CD4-positive, alpha-beta memory T cell (primary cell): ENCODE results near the gene TNNI3K. TPM values are rescaled to one million over a fixed set of nuclear protein-coding genes. Genes with fewer than 3 reads are reported as not detected.
A peak's percentile ranks its signal among the peaks of the same experiment; 100 is the strongest.
"Not testable (repeated sequence)": the region's sequence is repeated elsewhere in the genome, so short reads cannot be mapped to it uniquely, and the experiment has no call there.

ENCODE experiments used
- CTCF ChIA-PET: fragments of 350-600 bp; sonication (Branson Sonifier 250); formaldehyde crosslinking; loops from one replicate; lab custom pipeline; 2021; ENCODE audit warnings: inconsistent platforms; ENCODE audit not compliant: partially characterized antibody; lab: Charles Lee
- POLR2A ChIA-PET: fragments of 350-600 bp; sonication (Branson Sonifier 250); formaldehyde crosslinking; loops from one replicate; lab custom pipeline; 2021; ENCODE audit not compliant: partially characterized antibody; lab: Charles Lee
- DNase-seq, 5 donors: peaks; one replicate each; pipeline versions ENCODE4 v3.0.0 to v3.0.0-alpha.2; 2020 to 2022; ENCODE audit warnings: mixed read lengths in 1 of 5
- H3K27ac ChIP-seq: one replicate; pipeline ENCODE4 v1.7.0; 2013; ENCODE audit warnings: low read depth, low read length
- H3K27me3 ChIP-seq: 2 replicates; pipeline ENCODE4 v1.7.0; 2013; ENCODE audit warnings: mild to moderate bottlenecking, low read length, moderate library complexity; ENCODE audit not compliant: insufficient read depth
- H3K36me3 ChIP-seq: 2 replicates; pipeline ENCODE4 v1.7.0; 2013; ENCODE audit warnings: mild to moderate bottlenecking, low read length, moderate library complexity; ENCODE audit not compliant: insufficient read depth
- H3K4me1 ChIP-seq: 2 replicates; pipeline ENCODE4 v1.7.0; 2013; ENCODE audit warnings: mild to moderate bottlenecking, low read length, moderate library complexity; ENCODE audit not compliant: insufficient read depth
- H3K4me3 ChIP-seq, 2 donors: one replicate each; pipeline ENCODE4 v1.7.0; 2013; ENCODE audit warnings: low read length in 2 of 2, mild to moderate bottlenecking in 1 of 2
- H3K9me3 ChIP-seq, 2 donors: one replicate each; pipeline ENCODE4 v1.7.0; 2013; ENCODE audit warnings: low read length in 2 of 2, control low read depth in 1 of 2; ENCODE audit not compliant: control insufficient read depth in 1 of 2
- H3K27ac Mint-ChIP-seq, 7 donors: one replicate each; pipeline ENCODE4 v1.8.0; 2020 to 2021; ENCODE audit warnings: mixed read lengths in 7 of 7, mild to moderate bottlenecking in 6 of 7, inconsistent platforms in 3 of 7, moderate library complexity in 3 of 7
- H3K27me3 Mint-ChIP-seq, 2 donors: one replicate each; pipeline ENCODE4 v1.8.0; 2020 to 2021; ENCODE audit warnings: mixed read lengths in 2 of 2
- H3K36me3 Mint-ChIP-seq, 2 donors: one replicate each; pipeline ENCODE4 v1.8.0; 2020 to 2021; ENCODE audit warnings: mixed read lengths in 2 of 2, inconsistent platforms in 1 of 2, mild to moderate bottlenecking in 1 of 2
- H3K4me1 Mint-ChIP-seq, 4 donors: one replicate each; pipeline ENCODE4 v1.8.0; 2020 to 2021; ENCODE audit warnings: mixed read lengths in 4 of 4, mild to moderate bottlenecking in 1 of 4
- H3K4me3 Mint-ChIP-seq, 8 donors: one replicate each; pipeline ENCODE4 v1.8.0; 2020 to 2021; ENCODE audit warnings: mixed read lengths in 8 of 8, mild to moderate bottlenecking in 7 of 8, moderate library complexity in 6 of 8, inconsistent platforms in 3 of 8
- H3K9me3 Mint-ChIP-seq, 8 donors: one replicate each; pipeline ENCODE4 v1.8.0; 2020 to 2021; ENCODE audit warnings: mixed read lengths in 8 of 8, mild to moderate bottlenecking in 5 of 8, inconsistent platforms in 3 of 8, moderate library complexity in 1 of 8
- intact Hi-C: fragments of 100-400 bp; cut with micrococcal nuclease; formaldehyde crosslinking; loops from one replicate; pipeline ENCODE4 v1.15.1; 2023
- polyA plus RNA-seq, 2 donors: library from polyadenylated mRNA; unstranded; fragments of 300-500 nt; fragmentation: Illumina TruSeq; gene quantifications; one replicate each; pipeline ENCODE4 v1.2.3, GENCODE V29; 2021
- total RNA-seq, 2 experiments: library from RNA; stranded (reverse); gene quantifications; one replicate each; pipeline ENCODE4 v1.2.3, GENCODE V29; 2021

Gene TNNI3K
- total and polyA plus RNA-seq, 4 experiments from 2014 or later = 0.54 TPM; not detected in 3

DNA sequence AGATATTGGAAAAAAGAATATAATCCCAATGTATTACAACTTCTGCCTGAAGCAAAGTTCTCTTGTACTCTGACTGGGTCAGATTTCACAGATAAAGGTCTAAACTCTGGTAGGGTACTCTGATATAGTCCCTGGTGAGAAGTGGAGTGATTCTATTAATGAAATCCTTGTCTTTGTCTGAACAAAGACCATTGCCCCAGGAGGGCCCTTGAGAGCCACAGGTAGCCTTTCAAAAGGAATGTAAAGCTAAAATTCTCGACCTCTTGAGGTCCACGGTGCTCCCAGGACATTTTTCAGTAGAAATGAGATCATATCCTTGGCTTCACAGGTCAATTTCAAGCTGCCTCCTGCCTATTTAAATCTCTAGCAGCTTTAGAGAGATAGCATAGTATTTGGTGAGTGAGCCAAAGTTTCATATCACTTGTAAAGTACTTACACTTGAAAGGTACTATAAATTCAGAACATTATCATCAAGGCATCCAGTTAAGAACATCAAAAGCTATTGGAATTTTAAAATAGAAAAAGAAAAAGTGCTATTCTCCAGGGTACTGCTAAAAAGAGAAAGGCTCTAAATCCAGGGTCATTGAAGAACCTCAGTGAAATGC is 10.1 kb downstream of the TNNI3K start:
- no peak overlapping the region for H3K4me3 ChIP-seq
- H3K27ac Mint-ChIP-seq = no peak overlapping the region
- no peak for DNase-seq
- no peaks in the 10 kb centered on the region for H3K36me3 Mint-ChIP-seq
- no peaks in the 10 kb centered on the region for H3K36me3 ChIP-seq
- no peaks in the 10 kb centered on the region for H3K27me3 Mint-ChIP-seq
- H3K4me1 Mint-ChIP-seq = no peaks in the 10 kb centered on the region
- no peaks in the 10 kb centered on the region for H3K27me3 ChIP-seq
- intact Hi-C loops = no loop called here
- ChIA-PET CTCF (no interaction called here), POLR2A (no interaction called here)
- no peak overlapping the region for H3K4me3 Mint-ChIP-seq
- peaks cover 0 to 3% (median 0%) of the 10 kb centered on the region in 8 donors for H3K9me3 Mint-ChIP-seq
- H3K27ac ChIP-seq = no peak overlapping the region
- H3K9me3 ChIP-seq = no peaks in the 10 kb centered on the region
- no peaks in the 10 kb centered on the region for H3K4me1 ChIP-seq

DNA sequence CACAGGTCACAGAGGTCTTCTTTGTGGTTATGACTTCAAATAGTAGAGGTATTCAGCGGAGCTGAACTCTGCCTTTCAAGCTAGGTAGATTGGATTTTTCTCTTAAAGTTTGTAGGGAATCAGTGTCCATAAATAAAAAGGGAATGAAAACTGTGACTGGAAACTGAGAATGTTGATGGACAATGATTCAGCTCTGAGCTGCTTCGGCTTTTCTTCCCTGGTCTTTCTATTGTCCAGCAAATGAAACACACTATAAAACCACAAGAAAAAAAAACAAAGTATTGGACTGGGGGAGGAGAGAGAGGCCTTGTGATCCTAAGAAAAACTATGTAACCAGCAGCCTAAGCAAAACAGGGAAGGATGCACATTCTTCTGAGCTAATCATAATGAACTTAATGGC is 11.1 kb downstream of the TNNI3K start:
- H3K9me3 Mint-ChIP-seq = peaks cover 0 to 3% (median 0%) of the 10 kb centered on the region in 8 donors
- DNase-seq = no peak
- Histone ChIP-seq H3K4me1 (no peaks in the 10 kb centered on the region), H3K27ac (no peak overlapping the region), H3K4me3 (no peak overlapping the region), H3K9me3 (no peaks in the 10 kb centered on the region), H3K36me3 (no peaks in the 10 kb centered on the region), H3K27me3 (no peaks in the 10 kb centered on the region)
- no peaks in the 10 kb centered on the region for H3K36me3 Mint-ChIP-seq
- intact Hi-C loops = no loop called here
- H3K27me3 Mint-ChIP-seq = no peaks in the 10 kb centered on the region
- H3K4me3 Mint-ChIP-seq = no peak overlapping the region
- H3K4me1 Mint-ChIP-seq = no peaks in the 10 kb centered on the region
- no peak overlapping the region for H3K27ac Mint-ChIP-seq
- ChIA-PET CTCF (no interaction called here), POLR2A (interaction anchor here (0.6 kb wide), 1 partner anchor 137 kb away, joined by 3 read pairs; no protein-coding TSS in a partner anchor)

DNA sequence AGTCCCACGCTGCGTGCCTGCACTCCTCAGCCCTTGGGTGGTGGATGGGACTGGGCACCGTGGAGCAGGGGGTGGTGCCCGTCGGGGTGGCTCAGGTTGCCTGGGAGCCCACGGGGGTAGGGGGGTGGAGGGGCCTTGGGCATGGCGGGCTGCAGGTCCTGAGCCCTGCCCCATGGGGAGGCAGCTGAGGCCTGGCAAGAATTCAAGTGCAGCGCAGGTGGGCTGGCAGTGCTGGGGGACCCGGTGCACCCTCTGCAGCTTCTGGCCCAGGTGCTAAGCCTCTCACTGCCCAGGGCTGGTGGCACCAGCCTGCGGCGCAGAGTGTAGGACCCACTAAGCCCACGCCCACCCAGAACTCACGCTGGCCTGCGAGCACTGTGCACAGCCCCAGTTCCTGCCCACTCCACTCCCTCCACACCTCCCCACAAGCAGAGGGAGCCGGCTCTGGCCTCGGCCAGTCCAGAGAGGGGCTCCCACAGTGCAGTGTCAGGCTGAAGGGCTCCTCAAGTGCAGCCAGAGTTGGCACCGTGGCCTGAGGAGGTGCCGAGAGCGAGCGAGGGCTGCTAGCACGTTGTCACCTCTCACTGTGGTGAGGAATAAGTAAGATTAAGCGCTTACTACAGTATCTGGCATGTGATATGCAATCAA is 12.8 kb downstream of the TNNI3K start:
- H3K27me3 Mint-ChIP-seq = no peaks in the 10 kb centered on the region
- DNase-seq = no peak
- ChIA-PET POLR2A (no interaction called here), CTCF (no interaction called here)
- H3K36me3 ChIP-seq = no peaks in the 10 kb centered on the region
- H3K36me3 Mint-ChIP-seq = no peaks in the 10 kb centered on the region
- intact Hi-C loops = no loop called here
- H3K27me3 ChIP-seq = no peaks in the 10 kb centered on the region
- no peak overlapping the region for H3K27ac ChIP-seq
- no peaks in the 10 kb centered on the region for H3K4me1 Mint-ChIP-seq
- H3K4me1 ChIP-seq = no peaks in the 10 kb centered on the region
- peaks cover 0 to 2% (median 0%) of the 10 kb centered on the region in 8 donors for H3K9me3 Mint-ChIP-seq
- no peak overlapping the region for H3K4me3 Mint-ChIP-seq
- no peaks in the 10 kb centered on the region for H3K9me3 ChIP-seq
- no peak overlapping the region for H3K4me3 ChIP-seq
- no peak overlapping the region for H3K27ac Mint-ChIP-seq

DNA sequence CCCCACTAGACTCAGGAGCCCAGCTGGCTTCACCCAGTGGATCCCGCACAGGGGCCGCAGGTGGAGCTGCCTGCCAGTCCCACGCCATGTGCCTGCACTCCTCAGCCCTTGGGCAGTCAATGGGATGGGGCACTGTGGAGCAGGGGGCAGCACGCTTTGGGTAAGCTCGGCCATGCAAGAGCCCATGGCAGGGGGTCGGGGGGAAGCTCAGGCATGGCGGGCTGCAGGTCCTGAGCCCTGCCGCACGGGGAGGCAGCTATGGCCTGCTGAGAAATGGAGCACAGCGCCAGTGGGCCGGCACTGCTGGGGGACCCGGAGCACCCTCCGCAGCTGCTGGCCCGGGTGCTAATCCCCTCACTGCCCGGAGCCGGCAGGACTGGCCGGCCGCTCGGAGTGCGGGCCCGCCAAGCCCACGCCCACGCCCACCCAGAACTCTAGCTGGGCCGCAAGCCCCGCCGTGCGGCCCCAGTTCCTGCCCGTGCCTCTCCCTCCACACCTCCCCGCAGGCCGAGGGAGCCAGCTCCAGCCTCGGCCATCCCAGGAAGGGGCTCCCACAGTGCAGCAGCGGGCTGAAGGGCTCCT is 18.1 kb downstream of the TNNI3K start:
- H3K27me3 Mint-ChIP-seq, H3K27ac Mint-ChIP-seq, CTCF ChIA-PET, H3K4me1 ChIP-seq, H3K36me3 Mint-ChIP-seq, H3K4me1 Mint-ChIP-seq, H3K9me3 ChIP-seq, DNase-seq, H3K9me3 Mint-ChIP-seq, POLR2A ChIA-PET, H3K27ac ChIP-seq, intact Hi-C loops, H3K4me3 Mint-ChIP-seq, H3K4me3 ChIP-seq, H3K27me3 ChIP-seq, H3K36me3 ChIP-seq: not testable (repeated sequence)

DNA sequence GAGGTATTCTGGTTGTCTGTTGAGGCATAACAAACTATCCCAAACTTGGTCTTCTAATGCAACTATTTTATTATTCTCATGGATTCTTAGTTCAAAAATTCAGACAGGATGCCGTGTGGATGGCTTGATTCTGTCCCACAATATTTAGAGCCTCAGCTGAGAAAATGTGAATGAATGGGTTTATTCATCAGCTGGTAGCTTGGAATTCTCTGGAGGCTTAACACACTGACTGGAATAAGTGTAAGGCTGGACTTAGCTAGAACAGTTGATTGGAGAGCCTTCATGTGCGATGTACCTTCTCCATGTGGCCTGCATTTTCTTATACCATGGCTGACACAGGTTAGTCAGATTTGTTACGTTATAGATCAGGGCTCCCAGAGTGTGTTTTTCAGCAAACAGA is 30.8 kb downstream of the TNNI3K start:
- Histone ChIP-seq H3K27me3 (no peaks in the 10 kb centered on the region), H3K4me1 (no peaks in the 10 kb centered on the region), H3K36me3 (no peaks in the 10 kb centered on the region), H3K4me3 (no peak overlapping the region), H3K9me3 (no peaks in the 10 kb centered on the region), H3K27ac (no peak overlapping the region)
- H3K4me1 Mint-ChIP-seq = no peaks in the 10 kb centered on the region
- intact Hi-C loops = no loop called here
- H3K9me3 Mint-ChIP-seq = no peaks in the 10 kb centered on the region
- POLR2A ChIA-PET = no interaction called here
- DNase-seq = no peak
- no peaks in the 10 kb centered on the region for H3K36me3 Mint-ChIP-seq
- CTCF ChIA-PET = no interaction called here
- no peaks in the 10 kb centered on the region for H3K27me3 Mint-ChIP-seq
- H3K4me3 Mint-ChIP-seq = no peak overlapping the region
- no peak overlapping the region for H3K27ac Mint-ChIP-seq

DNA sequence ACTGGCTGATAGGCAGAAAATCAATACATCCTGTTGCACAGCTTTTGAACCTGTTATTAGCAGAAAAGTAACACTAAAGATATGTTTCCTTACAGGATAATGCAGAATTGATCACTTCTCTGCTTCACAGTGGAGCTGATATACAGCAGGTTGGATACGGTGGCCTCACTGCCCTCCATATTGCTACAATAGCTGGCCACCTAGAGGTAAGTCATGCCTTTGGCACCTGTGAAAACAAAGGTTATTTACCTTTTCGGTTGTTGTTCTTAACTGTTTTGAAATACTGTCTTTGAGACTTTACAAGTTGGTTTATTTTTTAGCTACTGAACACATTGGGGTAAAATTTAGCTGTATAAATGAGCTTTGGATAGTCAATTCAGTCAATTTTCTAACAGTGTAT is 36.3 kb downstream of the TNNI3K start:
- peaks cover 0 to 2% (median 0%) of the 10 kb centered on the region in 8 donors for H3K9me3 Mint-ChIP-seq
- H3K9me3 ChIP-seq = no peaks in the 10 kb centered on the region
- no peak for DNase-seq
- intact Hi-C loops = no loop called here
- H3K36me3 Mint-ChIP-seq = no peaks in the 10 kb centered on the region
- H3K4me1 Mint-ChIP-seq = no peaks in the 10 kb centered on the region
- no peak overlapping the region for H3K4me3 ChIP-seq
- no peaks in the 10 kb centered on the region for H3K36me3 ChIP-seq
- no peaks in the 10 kb centered on the region for H3K27me3 Mint-ChIP-seq
- no peak overlapping the region for H3K4me3 Mint-ChIP-seq
- H3K27me3 ChIP-seq = no peaks in the 10 kb centered on the region
- no peaks in the 10 kb centered on the region for H3K4me1 ChIP-seq
- no peak overlapping the region for H3K27ac Mint-ChIP-seq
- ChIA-PET CTCF (no interaction called here), POLR2A (no interaction called here)
- H3K27ac ChIP-seq = no peak overlapping the region

DNA sequence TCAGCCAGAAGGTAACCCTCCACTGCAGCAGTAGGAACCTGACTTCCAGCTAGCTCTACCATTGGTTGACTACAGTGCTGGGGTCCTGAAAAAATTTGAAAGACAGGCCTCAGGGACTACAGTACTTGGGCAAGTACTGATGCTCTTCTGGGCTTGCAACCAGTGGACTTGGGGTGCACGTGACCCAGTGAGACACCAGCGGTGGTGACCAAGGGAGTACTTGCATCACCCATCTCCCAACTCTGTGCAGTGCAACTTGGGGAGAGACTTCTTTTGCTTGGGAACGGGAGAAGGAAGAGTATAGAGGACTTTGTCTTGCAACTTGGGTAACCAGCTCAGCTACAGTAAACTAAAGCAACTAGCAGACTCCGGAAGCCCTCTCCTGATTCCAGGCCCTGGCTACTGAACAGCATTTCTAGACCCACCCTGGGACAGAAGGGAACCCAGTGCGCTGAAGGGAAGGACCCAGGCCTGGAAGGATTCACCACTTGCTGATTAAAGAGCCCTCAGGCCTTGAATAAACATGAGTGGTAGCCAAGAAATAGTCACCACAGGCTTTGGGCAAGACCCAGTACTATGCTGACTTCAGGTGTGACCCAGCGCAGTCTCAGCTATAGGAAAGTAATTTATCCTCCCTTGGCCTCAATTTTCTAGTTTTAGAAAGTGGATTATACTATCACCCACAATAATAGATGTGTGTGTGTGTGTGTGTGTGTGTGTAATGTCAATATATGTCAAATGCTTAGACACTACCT is 45.6 kb downstream of the TNNI3K start:
- peak overlapping the region in 1 of 7 donors; percentile 19 for H3K27ac Mint-ChIP-seq
- H3K27me3 Mint-ChIP-seq = no peaks in the 10 kb centered on the region
- Histone ChIP-seq H3K9me3 (no peaks in the 10 kb centered on the region), H3K27ac (no peak overlapping the region), H3K36me3 (no peaks in the 10 kb centered on the region), H3K4me1 (no peaks in the 10 kb centered on the region), H3K4me3 (no peak overlapping the region), H3K27me3 (no peaks in the 10 kb centered on the region)
- H3K4me3 Mint-ChIP-seq = no peak overlapping the region
- H3K9me3 Mint-ChIP-seq = peaks cover 0 to 1% (median 0%) of the 10 kb centered on the region in 8 donors
- H3K36me3 Mint-ChIP-seq = no peaks in the 10 kb centered on the region
- ChIA-PET POLR2A (no interaction called here), CTCF (no interaction called here)
- DNase-seq = no peak
- H3K4me1 Mint-ChIP-seq = no peaks in the 10 kb centered on the region
- intact Hi-C loops = no loop called here
